Body of pancreas (tissue), 4 donors: ENCODE measurements around the gene AQP5.

Source experiments
- POLR2A ChIP-seq, 3 donors: fragments of 450-650 bp; IDR thresholded peaks; one replicate each; pipeline ENCODE4 v1.6.1; 2016; ENCODE audit warnings: antibody characterized with exemption in 3 of 3, mild to moderate bottlenecking in 2 of 3
- TF ChIP-seq, protein P1 (sequence below), 7 experiments: fragments of 450-650 bp in 4 of 7; fragments of 200-600 bp in 3 of 7; sonication (generic) in 3 of 7; IDR thresholded peaks; one replicate each; pipeline ENCODE4 v1.5.1; 2016 to 2019; ENCODE audit warnings: antibody characterized with exemption in 7 of 7

DNA sequence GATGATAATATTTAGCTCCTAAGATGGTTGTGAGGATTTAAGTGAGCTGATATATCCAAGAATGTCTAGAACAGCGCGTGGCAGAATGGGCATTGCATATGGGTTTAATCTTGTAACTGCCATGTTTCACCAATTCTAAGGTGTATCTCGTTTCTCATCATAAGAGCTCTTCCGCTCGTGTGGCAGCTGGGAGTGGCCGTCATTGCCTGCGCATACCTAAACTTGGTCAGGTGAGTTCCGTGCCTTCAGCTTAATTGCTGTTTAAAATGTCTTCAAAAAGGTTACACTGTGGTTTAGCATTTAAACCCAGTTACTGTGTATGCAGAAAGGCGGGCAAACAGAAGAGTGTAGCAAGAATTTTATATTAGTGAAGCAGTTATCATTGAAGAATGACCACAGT, 15.6 kb upstream of the AQP5 start:
- no peak for TF ChIP-seq POLR2A (IDR thresholded peaks at IDR 0.05)
- TF ChIP-seq, protein P1, sequence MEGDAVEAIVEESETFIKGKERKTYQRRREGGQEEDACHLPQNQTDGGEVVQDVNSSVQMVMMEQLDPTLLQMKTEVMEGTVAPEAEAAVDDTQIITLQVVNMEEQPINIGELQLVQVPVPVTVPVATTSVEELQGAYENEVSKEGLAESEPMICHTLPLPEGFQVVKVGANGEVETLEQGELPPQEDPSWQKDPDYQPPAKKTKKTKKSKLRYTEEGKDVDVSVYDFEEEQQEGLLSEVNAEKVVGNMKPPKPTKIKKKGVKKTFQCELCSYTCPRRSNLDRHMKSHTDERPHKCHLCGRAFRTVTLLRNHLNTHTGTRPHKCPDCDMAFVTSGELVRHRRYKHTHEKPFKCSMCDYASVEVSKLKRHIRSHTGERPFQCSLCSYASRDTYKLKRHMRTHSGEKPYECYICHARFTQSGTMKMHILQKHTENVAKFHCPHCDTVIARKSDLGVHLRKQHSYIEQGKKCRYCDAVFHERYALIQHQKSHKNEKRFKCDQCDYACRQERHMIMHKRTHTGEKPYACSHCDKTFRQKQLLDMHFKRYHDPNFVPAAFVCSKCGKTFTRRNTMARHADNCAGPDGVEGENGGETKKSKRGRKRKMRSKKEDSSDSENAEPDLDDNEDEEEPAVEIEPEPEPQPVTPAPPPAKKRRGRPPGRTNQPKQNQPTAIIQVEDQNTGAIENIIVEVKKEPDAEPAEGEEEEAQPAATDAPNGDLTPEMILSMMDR (IDR thresholded peaks at IDR 0.05), result no peak
